ENCODE data around the gene POC1B.

GRCh38 chr12:89493670-89494302, 32.1 kb downstream of the POC1B start:
- TF ChIP-seq MAX (IDR thresholded peaks at IDR 0.05), result no peak
- no peak for TF ChIP-seq CTCF (IDR thresholded peaks at IDR 0.05; ENCODE audit: low read depth, low read length, missing input control)
- no peak for TF ChIP-seq FOXA1 (IDR thresholded peaks at IDR 0.05)
- no peak for TF ChIP-seq RAD21 (IDR thresholded peaks at IDR 0.05)
